GM19463 (cell line): ENCODE measurements around the gene TMEM132C.

Source experiments
- ATAC-seq: cut with Tn5 transposase; IDR thresholded peaks from one replicate; pipeline ENCODE4 v1.9.1; 2021; ENCODE audit warnings: mild to moderate bottlenecking, moderate library complexity; ENCODE audit not compliant: unreplicated experiment

The TMEM132C gene

GRCh38 chr12:128286970-128287369, 20.0 kb downstream of the TMEM132C start:
- ATAC-seq = no peak

GRCh38 chr12:128288357-128288756, 21.4 kb downstream of the TMEM132C start:
- no peak for ATAC-seq

- no peak for ATAC-seq
These were observed 21.9 kb downstream of the TMEM132C start for GRCh38 chr12:128288896-128289295.

- no peak for ATAC-seq
These were observed 24.0 kb downstream of the TMEM132C start for GRCh38 chr12:128290938-128291337.

GRCh38 chr12:128298091-128298748, 31.2 kb downstream of the TMEM132C start:
- no peak for ATAC-seq

GRCh38 chr12:128305336-128305892, 38.4 kb downstream of the TMEM132C start:
- no peak for ATAC-seq

- no peak for ATAC-seq
These were observed 40.8 kb downstream of the TMEM132C start for GRCh38 chr12:128307791-128308190.

- ATAC-seq = no peak
These were observed 45.7 kb downstream of the TMEM132C start for GRCh38 chr12:128312661-128313060.

- ATAC-seq = no peak
These were observed 47.0 kb downstream of the TMEM132C start for GRCh38 chr12:128313931-128314330.

- no peak for ATAC-seq
These were observed 47.6 kb downstream of the TMEM132C start for GRCh38 chr12:128314611-128315010.

- no peak for ATAC-seq
These were observed 49.1 kb downstream of the TMEM132C start for GRCh38 chr12:128316078-128316477.

- ATAC-seq = no peak
These were observed 50.1 kb downstream of the TMEM132C start for GRCh38 chr12:128316973-128317526.

- no peak for ATAC-seq
These were observed 51.4 kb downstream of the TMEM132C start for GRCh38 chr12:128318341-128318740.

- ATAC-seq = no peak
These were observed 52.0 kb downstream of the TMEM132C start for GRCh38 chr12:128318946-128319345.

GRCh38 chr12:128322341-128322740, 55.4 kb downstream of the TMEM132C start:
- ATAC-seq = no peak

GRCh38 chr12:128323145-128323920, 56.4 kb downstream of the TMEM132C start:
- ATAC-seq = no peak

GRCh38 chr12:128325646-128326045, 58.7 kb downstream of the TMEM132C start:
- no peak for ATAC-seq

- ATAC-seq = no peak
These were observed 59.4 kb downstream of the TMEM132C start for GRCh38 chr12:128326406-128326805.

- no peak for ATAC-seq
These were observed 62.0 kb downstream of the TMEM132C start for GRCh38 chr12:128328961-128329360.

GRCh38 chr12:128336204-128337070, 69.5 kb downstream of the TMEM132C start:
- ATAC-seq = no peak

GRCh38 chr12:128337071-128337345, 70.0 kb downstream of the TMEM132C start:
- ATAC-seq = no peak
